ENCODE measurements around the gene HIGD2A. TPM values are rescaled to one million over a fixed set of nuclear protein-coding genes. Genes with fewer than 3 reads are reported as not detected.

Gene HIGD2A
- total and polyA plus RNA-seq, 2 donors (not counting 3 experiments of a cell fraction or from before 2014, with no cell fraction given) = 96.2 to 210 TPM

DNA sequence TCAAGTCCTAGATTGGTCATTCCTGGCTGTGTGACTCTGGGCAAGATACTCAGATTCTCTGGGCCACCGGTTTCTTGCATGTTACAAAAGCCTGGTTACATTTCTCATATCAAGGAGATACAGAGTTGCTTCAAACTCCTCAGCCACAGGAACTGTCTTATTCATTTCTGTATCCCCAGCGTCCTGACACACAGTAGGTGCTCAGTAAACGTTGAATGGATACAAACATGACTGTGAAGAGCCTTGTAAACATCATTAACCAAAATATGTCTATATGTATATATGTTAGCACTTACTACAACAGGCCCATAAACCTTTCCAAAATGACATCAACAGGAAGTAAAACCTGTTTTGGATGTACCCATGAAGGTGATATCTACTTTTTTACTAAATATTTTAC is 26.2 kb downstream of the HIGD2A start:
- intact Hi-C loops (cut with micrococcal nuclease) = loop anchor here (5.0 kb wide), 1 partner anchor 73 kb away; no protein-coding TSS in a partner anchor
- Histone ChIP-seq H3K9ac (replicated peaks; ENCODE audit: extremely low read depth, insufficient read depth, low read length) (no peak overlapping the region), H3K4me3 (replicated peaks in 1 of 3; ENCODE audit: insufficient read depth in 1 of 3, low read depth in 1 of 3, low read length in 3 of 3) (no peak overlapping the region), H3K4me2 (ENCODE audit: insufficient read depth, low read length) (peak overlapping the region; percentile 74), H4K20me1 (replicated peaks; ENCODE audit: control insufficient read depth, extremely low read depth, insufficient read depth, low read length) (no peaks in the 10 kb centered on the region), H3K27me3 (ENCODE audit: control insufficient read depth in 2 of 2, insufficient read depth in 2 of 2, low read length in 2 of 2) (no peaks in the 10 kb centered on the region), H2AFZ (ENCODE audit: low read depth, low read length) (no peak overlapping the region), H3K9me3 (replicated peaks; ENCODE audit: control insufficient read depth, insufficient read depth, low read length) (no peaks in the 10 kb centered on the region), H3K36me3 (ENCODE audit: control insufficient read depth in 2 of 2, extremely low read depth in 1 of 2, insufficient read depth in 2 of 2, low read length in 2 of 2) (peaks cover 2% of the 10 kb centered on the region in 2 experiments), H3K27ac (ENCODE audit: insufficient read depth, low read depth, low read length) (no peak overlapping the region), H3K4me1 (ENCODE audit: control insufficient read depth, extremely low read depth, insufficient read depth, low read length) (peaks cover 12% of the 10 kb centered on the region), H3K79me2 (ENCODE audit: control insufficient read depth, insufficient read depth, low read length) (peaks cover 15% of the 10 kb centered on the region), H3K9me1 (replicated peaks; ENCODE audit: control insufficient read depth, extremely low read depth, insufficient read depth, low read length) (no peaks in the 10 kb centered on the region)
- ChIA-PET CTCF (interaction anchor here (1.1 to 2.5 kb wide), 2 partner anchors 26 to 155 kb away, joined by 4 to 12 read pairs; partner anchors contain the start of genes HIGD2A and NOP16), POLR2A (no interaction called here)
- dilution Hi-C loops (cut with MboI; ENCODE audit: extremely low pct_ligation_motif_present, low sequenced_read_pairs) = no loop called here
- TF ChIP-seq POLR2A (IDR thresholded peaks at IDR 0.05; ENCODE audit: low read depth, low read length) = no peak
- TF ChIP-seq, protein P1, sequence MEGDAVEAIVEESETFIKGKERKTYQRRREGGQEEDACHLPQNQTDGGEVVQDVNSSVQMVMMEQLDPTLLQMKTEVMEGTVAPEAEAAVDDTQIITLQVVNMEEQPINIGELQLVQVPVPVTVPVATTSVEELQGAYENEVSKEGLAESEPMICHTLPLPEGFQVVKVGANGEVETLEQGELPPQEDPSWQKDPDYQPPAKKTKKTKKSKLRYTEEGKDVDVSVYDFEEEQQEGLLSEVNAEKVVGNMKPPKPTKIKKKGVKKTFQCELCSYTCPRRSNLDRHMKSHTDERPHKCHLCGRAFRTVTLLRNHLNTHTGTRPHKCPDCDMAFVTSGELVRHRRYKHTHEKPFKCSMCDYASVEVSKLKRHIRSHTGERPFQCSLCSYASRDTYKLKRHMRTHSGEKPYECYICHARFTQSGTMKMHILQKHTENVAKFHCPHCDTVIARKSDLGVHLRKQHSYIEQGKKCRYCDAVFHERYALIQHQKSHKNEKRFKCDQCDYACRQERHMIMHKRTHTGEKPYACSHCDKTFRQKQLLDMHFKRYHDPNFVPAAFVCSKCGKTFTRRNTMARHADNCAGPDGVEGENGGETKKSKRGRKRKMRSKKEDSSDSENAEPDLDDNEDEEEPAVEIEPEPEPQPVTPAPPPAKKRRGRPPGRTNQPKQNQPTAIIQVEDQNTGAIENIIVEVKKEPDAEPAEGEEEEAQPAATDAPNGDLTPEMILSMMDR (IDR thresholded peaks at IDR 0.05; ENCODE audit: extremely low read depth in 1 of 2, insufficient read depth in 1 of 2, low read depth in 1 of 2, low read length in 2 of 2) = no peak
- TF ChIP-seq GATA2 (IDR thresholded peaks at IDR 0.05; ENCODE audit: insufficient read depth, insufficient read length, low read depth, low read length) = no peak
- TF ChIP-seq FOS (IDR thresholded peaks at IDR 0.05; ENCODE audit: borderline replicate concordance, insufficient read depth, low read length) = no peak
- no peak for TF ChIP-seq EZH2 (IDR thresholded peaks at IDR 0.05; ENCODE audit: borderline replicate concordance, low read depth, low read length, severe bottlenecking)
- TF ChIP-seq POLR2AphosphoS5 (IDR thresholded peaks at IDR 0.05; ENCODE audit: insufficient read depth, low read depth, low read length) = no peak
- no peak for TF ChIP-seq MYC (IDR thresholded peaks at IDR 0.05; ENCODE audit: low read depth, low read length)
- TF ChIP-seq, protein P2, sequence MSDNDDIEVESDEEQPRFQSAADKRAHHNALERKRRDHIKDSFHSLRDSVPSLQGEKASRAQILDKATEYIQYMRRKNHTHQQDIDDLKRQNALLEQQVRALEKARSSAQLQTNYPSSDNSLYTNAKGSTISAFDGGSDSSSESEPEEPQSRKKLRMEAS (IDR thresholded peaks at IDR 0.05; ENCODE audit: insufficient read depth, insufficient read length) = no peak
- no peak for TF ChIP-seq JUN (IDR thresholded peaks at IDR 0.05; ENCODE audit: borderline replicate concordance, insufficient read depth, insufficient read length, low read depth)
- DNase-seq (ENCODE audit: low read depth, low spot score) (no peak), FAIRE-seq (no peak)
- TSS peak; percentile 44 for BruUV-seq (replicated peaks)
